Right forelimb (tissue), 1 donor: ENCODE results near the gene TATDN2.
"Not testable (repeated sequence)": the region's sequence is repeated elsewhere in the genome, so short reads cannot be mapped to it uniquely, and the experiment has no call there.

ENCODE experiments used
- DNase-seq: peaks from one replicate; pipeline ENCODE4 v3.0.0-alpha.2; 2018

TATDN2 gene

GRCh38 chr3:10272476-10272875, 24.2 kb downstream of the TATDN2 start:
- not testable (repeated sequence) for DNase-seq

GRCh38 chr3:10272977-10273376, 24.7 kb downstream of the TATDN2 start:
- DNase-seq = no peak

GRCh38 chr3:10273702-10274305, 25.5 kb downstream of the TATDN2 start:
- no peak for DNase-seq

GRCh38 chr3:10274601-10275000, 26.3 kb downstream of the TATDN2 start:
- DNase-seq = no peak

- DNase-seq = no peak
Observed at GRCh38 chr3:10277115-10277625, 28.9 kb downstream of the TATDN2 start.

GRCh38 chr3:10278501-10278900, 30.2 kb downstream of the TATDN2 start:
- no peak for DNase-seq

GRCh38 chr3:10279384-10280176, 31.3 kb downstream of the TATDN2 start:
- DNase-seq = no peak

- DNase-seq = no peak
Observed at GRCh38 chr3:10280177-10280529, 31.9 kb downstream of the TATDN2 start.

GRCh38 chr3:10280571-10280970, 32.3 kb downstream of the TATDN2 start:
- no peak for DNase-seq

- no peak for DNase-seq
Observed at GRCh38 chr3:10281951-10282350, 33.7 kb downstream of the TATDN2 start.

- DNase-seq = no peak
Observed at GRCh38 chr3:10283638-10284037, 35.4 kb downstream of the TATDN2 start.

GRCh38 chr3:10284496-10284895, 36.2 kb downstream of the TATDN2 start:
- DNase-seq = no peak

GRCh38 chr3:10285272-10286132, 37.2 kb downstream of the TATDN2 start:
- DNase-seq = no peak

GRCh38 chr3:10286133-10286524, 37.9 kb downstream of the TATDN2 start:
- no peak for DNase-seq

- no peak for DNase-seq
Observed at GRCh38 chr3:10286596-10287295, 38.5 kb downstream of the TATDN2 start.

- DNase-seq = no peak
Observed at GRCh38 chr3:10287936-10288574, 39.8 kb downstream of the TATDN2 start.

GRCh38 chr3:10288575-10288960, 40.3 kb downstream of the TATDN2 start:
- DNase-seq = no peak

- no peak for DNase-seq
Observed at GRCh38 chr3:10289077-10289476, 40.8 kb downstream of the TATDN2 start.

GRCh38 chr3:10289787-10290355, 41.6 kb downstream of the TATDN2 start:
- no peak for DNase-seq

GRCh38 chr3:10290481-10291176, 42.4 kb downstream of the TATDN2 start:
- no peak for DNase-seq

- DNase-seq = no peak
Observed at GRCh38 chr3:10291641-10292040, 43.4 kb downstream of the TATDN2 start.
